Neural progenitor cell (in vitro differentiated cells): ENCODE measurements around the gene TXNRD1. TPM values are rescaled to one million over a fixed set of nuclear protein-coding genes. Genes with fewer than 3 reads are reported as not detected.

Source experiments
- DNase-seq: peaks from one replicate; pipeline ENCODE4 v3.0.0-alpha.2; 2016; ENCODE audit warnings: low spot score
- H2AFZ ChIP-seq: fragments of 200-600 bp; sonication (generic); replicated peaks from 2 replicates; pipeline ENCODE4 v1.6.1; 2016; ENCODE audit warnings: antibody characterized with exemption
- H3F3A ChIP-seq: fragments of 200-600 bp; sonication (generic); 2 replicates; pipeline ENCODE4 v1.6.1; 2016; ENCODE audit warnings: antibody characterized with exemption, low read depth
- H3K27ac ChIP-seq: fragments of 200-600 bp; sonication (generic); 2 replicates; pipeline ENCODE4 v1.5.1; 2016; ENCODE audit warnings: mild to moderate bottlenecking
- H3K27me3 ChIP-seq: fragments of 200-600 bp; sonication (generic); 2 replicates; pipeline ENCODE4 v1.6.1; 2016; ENCODE audit warnings: mild to moderate bottlenecking, moderate library complexity
- H3K36me3 ChIP-seq: fragments of 200-600 bp; sonication (generic); 2 replicates; pipeline ENCODE4 v1.5.1; 2016
- H3K4me1 ChIP-seq: fragments of 200-600 bp; sonication (generic); 2 replicates; pipeline ENCODE4 v1.6.1; 2016; ENCODE audit warnings: mixed run types
- H3K4me2 ChIP-seq: fragments of 200-600 bp; sonication (generic); 2 replicates; pipeline ENCODE4 v1.6.1; 2016
- H3K4me3 ChIP-seq: fragments of 200-600 bp; sonication (generic); 2 replicates; pipeline ENCODE4 v1.5.1; 2016
- H3K79me2 ChIP-seq: fragments of 200-600 bp; sonication (generic); 2 replicates; pipeline ENCODE4 v1.6.1; 2016; ENCODE audit warnings: low read depth
- H3K9ac ChIP-seq: fragments of 200-600 bp; sonication (generic); 2 replicates; pipeline ENCODE4 v1.6.1; 2016
- H3K9me3 ChIP-seq: fragments of 200-600 bp; sonication (generic); 2 replicates; pipeline ENCODE4 v1.5.1; 2016; ENCODE audit warnings: low read depth
- H4K20me1 ChIP-seq: fragments of 200-600 bp; sonication (generic); 2 replicates; pipeline ENCODE4 v1.6.1; 2016; ENCODE audit warnings: low read depth
- H3K27ac Mint-ChIP-seq: 3 replicates; pipeline ENCODE4 v1.8.0; 2021; ENCODE audit warnings: mixed read lengths
- H3K27me3 Mint-ChIP-seq: 2 replicates; pipeline ENCODE4 v1.8.0; 2022; ENCODE audit warnings: low read depth, mild to moderate bottlenecking, inconsistent platforms, moderate library complexity, mixed read lengths; ENCODE audit not compliant: insufficient read depth
- H3K36me3 Mint-ChIP-seq: 3 replicates; pipeline ENCODE4 v1.8.0; 2021; ENCODE audit warnings: mixed read lengths
- H3K4me1 Mint-ChIP-seq: 3 replicates; pipeline ENCODE4 v1.8.0; 2021; ENCODE audit warnings: mixed read lengths
- H3K4me3 Mint-ChIP-seq: 3 replicates; pipeline ENCODE4 v1.8.0; 2021; ENCODE audit warnings: mild to moderate bottlenecking, moderate library complexity, mixed read lengths
- H3K9me3 Mint-ChIP-seq: 3 replicates; pipeline ENCODE4 v1.8.0; 2020; ENCODE audit warnings: mixed read lengths
- EZH2 ChIP-seq: fragments of 200-600 bp; sonication (generic); IDR thresholded peaks from 2 replicates; pipeline ENCODE4 v1.6.1; 2017; ENCODE audit warnings: antibody characterized with exemption, mild to moderate bottlenecking, moderate library complexity
- EZH2phosphoT487 ChIP-seq: fragments of 200-600 bp; sonication (generic); IDR thresholded peaks from 2 replicates; pipeline ENCODE4 v1.6.1; 2017; ENCODE audit warnings: antibody characterized with exemption
- total RNA-seq: library from RNA; depleted of rRNA; stranded (reverse); fragments of >200 nt; gene quantifications from 2 replicates; pipeline ENCODE4 v1.2.3, GENCODE V29; 2015; ENCODE audit warnings: low replicate concordance
- TF ChIP-seq, protein P1 (sequence below): fragments of 200-600 bp; sonication (generic); IDR thresholded peaks from 2 replicates; pipeline ENCODE4 v1.5.1; 2017; ENCODE audit warnings: antibody characterized with exemption, mild to moderate bottlenecking

The TXNRD1 gene
- total RNA-seq, 1 donor from 2014 or later: 99.8 TPM

DNA sequence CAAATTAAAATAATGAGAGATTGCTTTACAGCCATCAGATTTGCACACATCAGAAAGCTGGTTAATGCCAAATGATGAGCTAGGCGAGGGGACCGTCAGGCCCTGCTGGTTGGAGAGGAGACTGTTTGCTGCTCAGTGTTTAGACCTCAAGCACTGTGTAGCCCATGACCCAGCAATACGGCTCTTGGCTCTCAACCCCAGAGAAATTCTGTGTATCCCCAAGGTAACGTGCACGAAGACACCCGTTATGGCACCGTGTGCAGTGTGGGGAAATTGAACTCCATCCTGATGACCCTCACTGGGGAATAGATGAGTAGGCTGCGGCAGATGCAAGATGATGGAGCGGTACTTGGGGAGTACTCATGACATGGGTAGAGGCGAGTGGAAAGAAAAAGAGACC lies 143.6 kb downstream of the TXNRD1 start:
- TF ChIP-seq EZH2phosphoT487: no peak
- TF ChIP-seq, protein P1, sequence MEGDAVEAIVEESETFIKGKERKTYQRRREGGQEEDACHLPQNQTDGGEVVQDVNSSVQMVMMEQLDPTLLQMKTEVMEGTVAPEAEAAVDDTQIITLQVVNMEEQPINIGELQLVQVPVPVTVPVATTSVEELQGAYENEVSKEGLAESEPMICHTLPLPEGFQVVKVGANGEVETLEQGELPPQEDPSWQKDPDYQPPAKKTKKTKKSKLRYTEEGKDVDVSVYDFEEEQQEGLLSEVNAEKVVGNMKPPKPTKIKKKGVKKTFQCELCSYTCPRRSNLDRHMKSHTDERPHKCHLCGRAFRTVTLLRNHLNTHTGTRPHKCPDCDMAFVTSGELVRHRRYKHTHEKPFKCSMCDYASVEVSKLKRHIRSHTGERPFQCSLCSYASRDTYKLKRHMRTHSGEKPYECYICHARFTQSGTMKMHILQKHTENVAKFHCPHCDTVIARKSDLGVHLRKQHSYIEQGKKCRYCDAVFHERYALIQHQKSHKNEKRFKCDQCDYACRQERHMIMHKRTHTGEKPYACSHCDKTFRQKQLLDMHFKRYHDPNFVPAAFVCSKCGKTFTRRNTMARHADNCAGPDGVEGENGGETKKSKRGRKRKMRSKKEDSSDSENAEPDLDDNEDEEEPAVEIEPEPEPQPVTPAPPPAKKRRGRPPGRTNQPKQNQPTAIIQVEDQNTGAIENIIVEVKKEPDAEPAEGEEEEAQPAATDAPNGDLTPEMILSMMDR: no peak
- no peak for TF ChIP-seq EZH2
- H3K36me3 ChIP-seq: no peaks in the 10 kb centered on the region
- no peaks in the 10 kb centered on the region for H3K4me1 ChIP-seq
- no peaks in the 10 kb centered on the region for H4K20me1 ChIP-seq
- H3K9me3 ChIP-seq: no peaks in the 10 kb centered on the region
- H3K27me3 Mint-ChIP-seq: peaks cover 9% of the 10 kb centered on the region
- peak overlapping the region; percentile 49 for H3K4me3 Mint-ChIP-seq
- no peak overlapping the region for H3K4me3 ChIP-seq
- H2AFZ ChIP-seq: no peak overlapping the region
- H3F3A ChIP-seq: no peaks in the 10 kb centered on the region
- H3K27ac ChIP-seq: no peak overlapping the region
- no peak for DNase-seq
- peaks cover 4% of the 10 kb centered on the region for H3K36me3 Mint-ChIP-seq
- H3K27me3 ChIP-seq: no peaks in the 10 kb centered on the region
- H3K9me3 Mint-ChIP-seq: peaks cover 8% of the 10 kb centered on the region
- H3K4me1 Mint-ChIP-seq: no peaks in the 10 kb centered on the region
- H3K27ac Mint-ChIP-seq: no peak overlapping the region
- no peak overlapping the region for H3K4me2 ChIP-seq
- no peaks in the 10 kb centered on the region for H3K79me2 ChIP-seq
- H3K9ac ChIP-seq: no peak overlapping the region

DNA sequence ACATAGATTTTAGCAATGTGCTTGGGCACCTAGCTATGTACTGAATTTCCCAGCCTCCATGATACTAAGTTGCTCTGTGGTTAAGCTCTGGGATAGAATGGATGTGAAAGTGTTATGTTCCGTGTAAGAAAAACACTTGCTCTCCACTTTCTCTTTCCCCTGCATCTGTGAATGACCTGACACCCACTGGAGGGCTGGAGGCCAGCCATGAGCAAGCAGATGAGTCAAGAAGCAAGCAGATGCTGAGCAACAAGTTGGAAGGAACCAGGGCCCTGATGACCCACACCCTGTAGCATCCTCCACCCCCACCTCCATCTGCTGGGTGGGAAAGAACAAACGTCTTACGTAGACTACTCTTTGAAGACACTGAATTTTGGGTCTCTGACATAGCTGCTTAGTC lies 144.6 kb downstream of the TXNRD1 start:
- TF ChIP-seq EZH2phosphoT487: no peak
- no peak for TF ChIP-seq EZH2
- TF ChIP-seq, protein P1: no peak
- no peaks in the 10 kb centered on the region for H3K36me3 ChIP-seq
- Mint-ChIP-seq H3K27me3 (peaks cover 9% of the 10 kb centered on the region), H3K27ac (no peak overlapping the region), H3K4me3 (no peak overlapping the region), H3K4me1 (no peaks in the 10 kb centered on the region), H3K9me3 (peaks cover 8% of the 10 kb centered on the region), H3K36me3 (peaks cover 4% of the 10 kb centered on the region)
- no peak overlapping the region for H3K4me2 ChIP-seq
- DNase-seq: no peak
- no peak overlapping the region for H3K4me3 ChIP-seq
- no peaks in the 10 kb centered on the region for H3K27me3 ChIP-seq
- no peaks in the 10 kb centered on the region for H3F3A ChIP-seq
- H3K27ac ChIP-seq: no peak overlapping the region
- no peak overlapping the region for H2AFZ ChIP-seq
- no peaks in the 10 kb centered on the region for H3K79me2 ChIP-seq
- H4K20me1 ChIP-seq: no peaks in the 10 kb centered on the region
- H3K9me3 ChIP-seq: no peaks in the 10 kb centered on the region
- no peaks in the 10 kb centered on the region for H3K4me1 ChIP-seq
- H3K9ac ChIP-seq: no peak overlapping the region

DNA sequence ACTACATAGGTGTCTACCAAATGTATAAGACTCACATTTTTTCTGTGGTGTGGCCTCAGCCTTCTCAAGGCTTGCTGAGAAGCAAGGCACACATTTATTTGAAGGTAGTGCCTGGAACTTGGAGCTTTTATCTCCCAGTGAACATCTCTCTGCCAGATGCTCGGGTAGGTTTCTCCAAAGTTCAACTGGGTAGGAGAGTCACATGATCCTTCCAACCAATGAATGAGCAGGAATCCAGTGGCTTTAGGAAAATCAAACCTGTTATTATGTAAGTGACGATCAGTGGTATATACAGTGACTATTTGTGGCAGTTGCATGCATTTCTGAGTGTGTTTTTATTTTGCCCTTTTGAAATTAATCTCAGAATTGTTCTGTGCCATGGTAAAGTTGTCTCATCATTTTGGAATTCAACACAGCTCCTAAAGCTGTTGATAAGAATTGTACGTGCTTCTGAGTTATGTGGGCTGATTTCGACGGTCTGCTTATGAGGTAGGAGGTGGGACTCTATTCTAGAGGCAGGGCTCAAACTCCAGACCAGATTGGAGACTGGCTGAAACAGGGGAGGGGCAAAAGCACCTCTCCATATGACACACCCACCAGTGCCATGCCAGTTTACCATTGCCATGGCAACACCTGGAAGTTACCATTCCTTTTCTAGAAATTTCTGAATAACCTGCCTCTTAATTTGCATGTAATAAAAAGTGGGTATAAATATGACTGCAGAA lies 145.6 kb downstream of the TXNRD1 start:
- Histone ChIP-seq H3K4me1 (no peaks in the 10 kb centered on the region), H4K20me1 (no peaks in the 10 kb centered on the region), H3K79me2 (no peaks in the 10 kb centered on the region), H3K27me3 (no peaks in the 10 kb centered on the region), H3K27ac (no peak overlapping the region), H2AFZ (no peak overlapping the region), H3F3A (no peaks in the 10 kb centered on the region), H3K36me3 (no peaks in the 10 kb centered on the region), H3K4me3 (no peak overlapping the region), H3K9me3 (no peaks in the 10 kb centered on the region), H3K4me2 (no peak overlapping the region), H3K9ac (no peak overlapping the region)
- H3K9me3 Mint-ChIP-seq: peaks cover 8% of the 10 kb centered on the region
- DNase-seq: no peak
- peaks cover 4% of the 10 kb centered on the region for H3K36me3 Mint-ChIP-seq
- no peak overlapping the region for H3K27ac Mint-ChIP-seq
- TF ChIP-seq EZH2phosphoT487: no peak
- TF ChIP-seq EZH2: no peak
- TF ChIP-seq, protein P1: no peak
- no peaks in the 10 kb centered on the region for H3K4me1 Mint-ChIP-seq
- H3K27me3 Mint-ChIP-seq: peaks cover 6% of the 10 kb centered on the region
- H3K4me3 Mint-ChIP-seq: no peak overlapping the region
